GM19438 (cell line): ENCODE results near the gene PAIP2B.
"Not testable (repeated sequence)": the region's sequence is repeated elsewhere in the genome, so short reads cannot be mapped to it uniquely, and the experiment has no call there.

Experiments
- ATAC-seq: cut with Tn5 transposase; IDR thresholded peaks from one replicate; pipeline ENCODE4 v1.9.1; 2021; ENCODE audit warnings: low read depth; ENCODE audit not compliant: unreplicated experiment

PAIP2B gene

GRCh38 chr2:71223767-71224333 lies 3.1 kb downstream of the PAIP2B start:
- no peak for ATAC-seq

- ATAC-seq = no peak
Observed at GRCh38 chr2:71220743-71221142, 6.2 kb downstream of the PAIP2B start.

- ATAC-seq = no peak
Observed at GRCh38 chr2:71216501-71216900, 10.4 kb downstream of the PAIP2B start.

DNA sequence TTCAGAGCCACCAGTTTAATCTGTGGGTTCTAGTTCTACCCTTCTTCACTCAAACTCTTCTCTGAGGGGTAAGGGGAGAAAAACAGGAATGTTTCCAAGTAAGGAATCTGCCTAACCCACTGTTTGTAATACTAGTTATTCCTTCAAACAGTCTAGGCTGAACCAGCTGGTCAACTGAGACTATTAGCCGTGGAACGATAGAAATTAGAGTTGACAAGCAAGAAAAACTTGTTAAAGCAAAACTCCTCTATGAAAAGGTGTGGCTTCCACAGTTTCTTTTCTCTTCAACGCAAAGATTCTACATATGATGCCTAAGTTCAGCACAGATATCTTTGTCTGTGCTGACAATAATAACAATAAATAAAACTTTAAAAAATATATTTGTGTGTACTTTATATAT lies 11.5 kb downstream of the PAIP2B start:
- ATAC-seq = no peak

- ATAC-seq = no peak
Observed at GRCh38 chr2:71212336-71212735, 14.6 kb downstream of the PAIP2B start.

- no peak for ATAC-seq
Observed at GRCh38 chr2:71210292-71210691, 16.6 kb downstream of the PAIP2B start.

- ATAC-seq = no peak
Observed at GRCh38 chr2:71208756-71209155, 18.1 kb downstream of the PAIP2B start.

- no peak for ATAC-seq
Observed at GRCh38 chr2:71207601-71208000, 19.3 kb downstream of the PAIP2B start.

GRCh38 chr2:71206271-71206670 lies 20.6 kb downstream of the PAIP2B start:
- ATAC-seq = no peak

DNA sequence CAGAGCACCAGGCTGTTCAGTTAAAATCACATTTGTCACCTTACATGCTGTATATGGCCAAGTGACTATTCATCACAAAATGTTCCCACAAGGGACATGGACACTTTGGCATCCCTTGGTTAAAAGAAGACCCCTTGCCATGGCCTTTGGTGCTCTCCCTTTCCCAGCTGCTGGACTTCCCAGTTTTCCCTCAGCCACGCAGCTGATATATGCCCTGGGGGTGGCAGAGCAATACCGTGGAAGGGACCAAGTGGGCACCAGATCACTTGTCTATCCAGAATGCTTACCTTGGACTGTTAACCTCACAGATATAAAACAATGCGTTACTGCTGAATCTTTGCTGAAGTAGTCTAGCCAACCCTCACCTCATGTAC lies 35.3 kb downstream of the PAIP2B start:
- no peak for ATAC-seq

DNA sequence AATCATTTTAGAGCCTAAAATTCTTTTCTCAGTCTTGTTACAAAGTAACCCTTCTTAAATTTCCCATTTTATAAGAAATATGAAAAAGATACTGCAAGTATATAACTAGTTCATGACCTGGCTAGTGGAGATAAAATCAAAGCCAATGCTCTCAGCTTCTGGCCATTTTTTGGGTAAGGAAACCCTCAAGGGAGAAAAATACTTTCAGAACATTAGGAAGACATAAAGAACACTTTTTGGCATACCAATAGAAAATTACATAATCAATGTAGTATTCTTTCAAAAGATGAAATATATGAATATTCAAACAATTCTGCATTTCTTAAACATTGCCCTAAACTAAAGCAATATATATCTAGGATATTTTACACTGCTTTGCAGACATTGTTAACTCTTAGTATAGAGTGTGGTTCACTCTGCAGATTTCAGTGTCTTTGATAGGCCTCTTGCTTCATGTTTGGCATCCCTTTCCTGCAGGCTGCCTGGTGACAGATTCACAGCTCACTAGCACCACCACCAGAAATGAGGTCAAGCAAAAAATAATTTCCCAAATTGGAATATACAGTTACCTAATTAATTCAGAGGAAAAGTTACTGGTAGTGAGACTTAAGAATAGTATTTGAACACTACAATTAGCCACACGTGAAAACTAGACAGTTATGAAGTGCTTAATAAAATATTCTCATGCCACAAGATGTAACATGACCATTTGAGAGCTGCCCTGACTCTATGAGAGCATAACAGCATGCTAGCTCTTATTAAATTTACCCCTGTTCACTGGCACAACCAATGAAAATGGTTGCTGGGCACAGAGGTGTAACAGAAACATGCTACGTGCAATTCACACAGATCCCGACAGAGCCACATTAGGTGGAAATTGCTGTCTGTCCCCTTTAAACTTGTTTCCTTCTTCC lies 36.0 kb downstream of the PAIP2B start:
- no peak for ATAC-seq

DNA sequence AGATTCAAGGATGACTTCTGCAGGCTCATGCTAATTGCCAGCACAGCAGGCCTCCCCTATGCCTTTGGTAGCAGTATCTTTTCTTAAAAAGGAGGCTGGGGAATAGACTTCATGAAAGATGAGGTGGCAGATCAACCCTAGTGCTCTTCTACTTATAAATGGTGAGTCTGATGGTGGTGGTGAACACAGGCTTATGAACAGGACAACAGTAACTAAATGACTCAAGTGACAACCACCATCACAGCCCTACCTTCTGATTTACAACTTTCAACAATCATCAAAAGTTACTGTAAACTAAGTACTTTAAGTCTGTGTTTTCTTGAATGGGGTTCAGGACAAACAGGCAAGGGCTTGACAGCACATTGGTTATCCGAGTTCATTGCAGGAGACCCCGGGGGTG lies 39.3 kb downstream of the PAIP2B start:
- ATAC-seq = no peak

GRCh38 chr2:71186973-71187372 lies 39.9 kb downstream of the PAIP2B start:
- ATAC-seq = no peak

DNA sequence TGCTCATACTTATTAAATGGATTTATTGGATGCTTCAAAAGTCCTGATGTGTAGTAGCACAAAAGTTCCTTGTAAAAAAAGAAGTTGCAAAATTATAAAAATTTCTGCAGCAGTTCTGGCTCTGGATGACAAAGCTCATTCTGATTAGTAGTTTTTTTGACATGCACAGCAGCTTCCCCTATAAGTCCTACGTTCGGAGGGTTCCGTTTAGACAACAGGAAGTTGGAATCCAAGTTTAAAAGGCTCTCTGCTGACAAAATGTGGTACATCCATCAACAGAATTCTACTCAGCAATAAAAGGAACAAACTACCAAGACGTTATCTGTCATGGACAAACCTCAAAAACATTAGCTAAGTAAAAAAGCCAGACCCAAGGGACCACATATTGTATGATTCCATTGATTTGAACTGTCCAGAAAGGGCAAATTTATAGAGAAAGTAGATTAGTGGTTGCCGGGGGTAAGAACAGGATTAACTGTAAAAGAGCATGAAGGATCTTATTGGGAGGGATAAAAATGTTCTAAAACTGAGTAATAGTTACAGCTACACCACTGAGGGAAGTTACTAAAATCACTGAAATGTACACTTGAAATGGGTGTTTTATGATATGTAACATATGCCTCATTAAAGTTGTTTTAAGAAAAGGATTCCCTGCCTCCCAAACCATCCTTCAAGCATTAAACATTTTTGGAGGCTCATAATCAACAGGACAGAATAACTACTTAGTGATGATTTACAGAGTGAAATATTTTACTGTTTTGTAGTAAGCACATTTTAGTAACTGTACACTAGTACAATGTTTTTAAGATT lies 43.4 kb downstream of the PAIP2B start:
- ATAC-seq = not testable (repeated sequence)

DNA sequence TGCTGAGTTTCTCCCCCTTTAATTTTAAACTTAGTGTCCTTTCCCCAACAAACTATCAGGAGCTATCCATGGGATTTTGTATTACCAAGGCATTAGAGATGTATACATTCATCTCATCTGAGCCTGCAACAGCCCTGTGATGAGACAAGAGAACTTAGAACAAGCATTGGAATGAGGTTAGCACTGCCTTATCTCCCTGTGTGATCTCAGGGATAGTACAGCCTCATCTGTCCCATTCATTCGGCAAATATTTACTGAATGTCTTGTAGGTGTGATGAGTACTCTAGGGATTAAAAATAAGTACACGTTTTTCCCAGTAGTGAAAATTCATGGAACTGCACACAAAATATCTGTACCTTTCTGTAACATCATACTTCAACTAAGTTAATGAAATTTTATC lies 45.6 kb downstream of the PAIP2B start:
- no peak for ATAC-seq

DNA sequence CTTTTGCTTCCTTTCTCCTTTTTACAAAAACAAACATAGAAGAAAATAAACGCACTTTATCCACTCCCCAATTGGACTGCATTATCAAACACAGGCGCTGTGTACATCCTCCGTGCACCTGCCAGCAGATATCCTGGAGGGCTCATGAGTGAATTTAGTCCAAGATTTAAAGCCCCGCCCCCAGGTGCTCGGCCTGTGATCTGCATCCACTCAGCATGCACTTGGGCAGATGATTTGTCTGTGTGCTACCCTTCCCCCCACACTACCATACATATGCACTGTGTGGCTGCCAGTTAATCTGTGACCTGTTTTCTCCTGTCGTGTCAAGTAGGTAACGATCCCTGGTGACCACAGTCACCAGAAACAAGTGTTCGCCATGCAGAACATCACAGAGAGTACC lies 48.1 kb downstream of the PAIP2B start:
- not testable (repeated sequence) for ATAC-seq

DNA sequence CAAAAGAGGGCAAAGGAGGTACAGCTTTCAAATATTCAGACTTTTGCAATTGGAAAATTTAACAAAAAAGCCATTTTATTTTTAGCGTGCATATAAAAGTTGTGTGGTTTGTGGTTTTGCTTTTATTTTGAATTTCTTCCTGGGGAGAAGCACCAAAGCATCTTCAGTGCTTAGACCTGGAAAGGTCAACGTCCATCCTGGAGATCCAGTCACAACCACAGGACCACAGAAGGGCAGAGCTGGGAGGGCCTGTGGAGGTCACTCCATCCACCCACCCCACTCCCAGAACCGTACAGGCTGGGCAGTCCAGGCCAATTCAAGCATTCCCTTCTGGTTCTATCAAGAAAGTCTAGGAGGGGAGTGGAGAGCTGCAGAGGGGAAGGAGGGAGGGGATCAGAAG lies 52.7 kb downstream of the PAIP2B start:
- no peak for ATAC-seq

DNA sequence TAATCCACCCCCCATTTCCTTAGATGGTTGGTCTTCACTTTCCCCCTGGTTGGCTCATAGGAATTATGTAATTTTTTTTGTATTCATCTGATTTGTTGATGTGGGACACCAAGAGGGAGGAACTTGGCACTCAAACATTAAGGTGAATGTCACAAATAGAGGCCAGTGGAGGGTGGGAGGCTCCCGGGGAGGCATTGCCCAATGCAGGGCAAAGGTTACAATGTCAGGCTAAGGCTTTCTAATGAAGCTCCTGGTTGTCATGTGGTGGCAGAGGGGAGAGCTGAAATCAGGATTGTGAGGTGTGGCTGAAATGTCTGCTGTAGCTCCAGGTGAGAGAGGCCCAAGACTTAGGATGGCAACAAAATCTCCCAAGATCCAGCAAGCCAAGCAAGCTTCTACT lies 53.8 kb downstream of the PAIP2B start:
- ATAC-seq = no peak

DNA sequence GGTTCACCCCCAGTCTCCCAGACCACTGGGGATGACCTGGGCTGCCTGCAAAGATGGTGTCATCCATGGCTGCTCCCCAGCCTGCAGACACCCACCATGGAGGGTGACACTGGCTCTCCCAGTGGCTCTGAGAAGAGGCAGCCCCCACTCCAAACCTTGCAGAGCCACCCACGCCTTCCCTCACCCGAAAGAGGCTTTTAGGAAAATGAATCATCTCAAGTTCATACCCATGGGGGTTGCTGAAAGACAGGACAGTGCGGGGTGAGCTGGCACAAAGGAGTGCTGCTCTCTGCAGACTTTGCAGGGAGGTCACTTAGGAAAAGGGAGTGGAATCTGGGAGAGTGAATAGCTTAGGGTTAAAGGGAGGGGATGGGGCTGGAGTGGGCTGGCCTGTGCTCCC lies 60.1 kb downstream of the PAIP2B start:
- ATAC-seq = no peak

DNA sequence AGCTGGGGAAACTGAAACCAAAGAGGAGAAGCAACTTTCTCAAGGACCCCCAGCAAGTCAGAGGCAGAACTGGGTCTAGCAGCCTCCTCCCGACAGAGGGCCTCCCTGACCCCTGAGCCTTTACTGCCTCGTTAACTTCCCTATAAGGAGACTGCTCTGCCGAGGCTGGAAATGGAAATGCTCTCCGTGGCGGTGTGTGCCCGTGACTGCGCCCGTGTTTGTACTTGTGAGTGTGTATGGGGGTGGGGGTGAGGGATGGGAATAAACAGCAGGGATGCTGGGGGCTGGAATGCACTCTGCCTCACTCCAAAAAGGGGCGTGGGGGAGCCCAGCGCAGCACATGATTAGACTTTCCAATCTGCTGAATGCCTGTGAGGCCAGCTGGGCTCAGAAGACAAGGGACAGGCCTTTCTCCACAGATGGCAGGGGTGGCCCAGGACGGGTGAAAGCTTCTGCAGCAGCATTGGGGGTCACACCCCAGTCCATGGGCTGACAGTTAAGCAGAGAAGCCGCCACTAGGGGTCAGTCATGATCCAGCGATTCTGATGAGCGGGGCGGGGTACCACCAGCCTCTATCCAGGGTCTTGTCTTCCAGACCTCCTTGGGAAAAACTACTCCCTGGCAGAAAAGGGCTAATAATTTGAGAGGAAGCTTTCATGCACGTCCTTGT lies 69.6 kb downstream of the PAIP2B start:
- ATAC-seq = no peak

DNA sequence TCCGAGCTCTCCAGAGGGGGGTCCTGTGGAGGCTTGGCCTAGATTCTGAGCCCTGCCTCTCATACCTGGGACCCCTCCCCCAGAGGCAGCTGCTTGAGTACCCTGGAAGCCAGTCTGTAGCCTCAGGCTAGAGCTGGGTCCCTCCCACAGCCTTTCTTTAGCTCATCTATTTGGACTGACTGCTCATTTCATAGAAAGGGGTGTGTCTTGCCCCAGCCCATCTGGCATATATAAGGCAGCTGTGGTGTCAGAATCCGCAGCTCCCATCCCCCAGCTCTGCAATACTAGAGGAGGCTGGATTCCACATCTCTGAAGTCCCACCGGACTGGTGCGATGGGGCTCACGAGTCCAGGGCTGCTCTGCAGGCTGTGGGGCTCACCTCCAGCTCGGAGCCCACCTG lies 70.3 kb downstream of the PAIP2B start:
- no peak for ATAC-seq
